ENCODE data around the gene XRCC5. TPM values are rescaled to one million over a fixed set of nuclear protein-coding genes. Genes with fewer than 3 reads are reported as not detected.
"Not testable (repeated sequence)": the region's sequence is repeated elsewhere in the genome, so short reads cannot be mapped to it uniquely, and the experiment has no call there.

XRCC5 gene
- polyA plus RNA-seq, 1 donor = 143 TPM

GRCh38 chr2:216117561-216118340 is 8.6 kb downstream of the XRCC5 start:
- no peak for DNase-seq (ENCODE audit: low read depth)

GRCh38 chr2:216118474-216118873 is 9.3 kb downstream of the XRCC5 start:
- DNase-seq (ENCODE audit: low read depth) = no peak

GRCh38 chr2:216119146-216119545 is 10.0 kb downstream of the XRCC5 start:
- DNase-seq (ENCODE audit: low read depth) = no peak

GRCh38 chr2:216119986-216120385 is 10.8 kb downstream of the XRCC5 start:
- no peak for DNase-seq (ENCODE audit: low read depth)

GRCh38 chr2:216121255-216121654 is 12.1 kb downstream of the XRCC5 start:
- no peak for DNase-seq (ENCODE audit: low read depth)

GRCh38 chr2:216126943-216127342 is 17.8 kb downstream of the XRCC5 start:
- no peak for DNase-seq (ENCODE audit: low read depth)

GRCh38 chr2:216130346-216130971 is 21.3 kb downstream of the XRCC5 start:
- no peak for DNase-seq (ENCODE audit: low read depth)

- no peak for DNase-seq (ENCODE audit: low read depth)
These were observed 22.2 kb downstream of the XRCC5 start for GRCh38 chr2:216131175-216131926.

- DNase-seq (ENCODE audit: low read depth) = no peak
These were observed 23.4 kb downstream of the XRCC5 start for GRCh38 chr2:216132585-216132984.

- DNase-seq (ENCODE audit: low read depth) = no peak
These were observed 24.2 kb downstream of the XRCC5 start for GRCh38 chr2:216133397-216133796.

GRCh38 chr2:216134958-216135541 is 25.9 kb downstream of the XRCC5 start:
- DNase-seq (ENCODE audit: low read depth) = no peak

GRCh38 chr2:216139884-216140283 is 30.7 kb downstream of the XRCC5 start:
- DNase-seq (ENCODE audit: low read depth) = no peak

- not testable (repeated sequence) for DNase-seq (ENCODE audit: low read depth)
These were observed 32.4 kb downstream of the XRCC5 start for GRCh38 chr2:216141516-216141915.

GRCh38 chr2:216142540-216142939 is 33.4 kb downstream of the XRCC5 start:
- no peak for DNase-seq (ENCODE audit: low read depth)

GRCh38 chr2:216144372-216144771 is 35.2 kb downstream of the XRCC5 start:
- DNase-seq (ENCODE audit: low read depth) = no peak

- DNase-seq (ENCODE audit: low read depth) = no peak
These were observed 35.7 kb downstream of the XRCC5 start for GRCh38 chr2:216144857-216145256.

GRCh38 chr2:216146573-216146972 is 37.4 kb downstream of the XRCC5 start:
- DNase-seq (ENCODE audit: low read depth) = no peak

GRCh38 chr2:216147172-216148131 is 38.3 kb downstream of the XRCC5 start:
- no peak for DNase-seq (ENCODE audit: low read depth)

- no peak for DNase-seq (ENCODE audit: low read depth)
These were observed 39.8 kb downstream of the XRCC5 start for GRCh38 chr2:216148983-216149382.

- DNase-seq (ENCODE audit: low read depth) = no peak
These were observed 40.6 kb downstream of the XRCC5 start for GRCh38 chr2:216149741-216150140.
